GM08714 (cell line): ENCODE results near the gene FBLN7.
"Not testable (repeated sequence)": the region's sequence is repeated elsewhere in the genome, so short reads cannot be mapped to it uniquely, and the experiment has no call there.

Experiments
- H3K4me3 ChIP-seq: fragments of 200-500 bp; sonication (Bioruptor generic); 2 replicates; pipeline ENCODE4 v1.5.1; 2014; ENCODE audit warnings: mild to moderate bottlenecking, low read length, inconsistent platforms
- ZNF274 ChIP-seq: IDR thresholded peaks from 2 replicates; pipeline ENCODE4 v1.6.1; 2012; ENCODE audit warnings: mild to moderate bottlenecking, low read depth, low read length

FBLN7 gene

DNA sequence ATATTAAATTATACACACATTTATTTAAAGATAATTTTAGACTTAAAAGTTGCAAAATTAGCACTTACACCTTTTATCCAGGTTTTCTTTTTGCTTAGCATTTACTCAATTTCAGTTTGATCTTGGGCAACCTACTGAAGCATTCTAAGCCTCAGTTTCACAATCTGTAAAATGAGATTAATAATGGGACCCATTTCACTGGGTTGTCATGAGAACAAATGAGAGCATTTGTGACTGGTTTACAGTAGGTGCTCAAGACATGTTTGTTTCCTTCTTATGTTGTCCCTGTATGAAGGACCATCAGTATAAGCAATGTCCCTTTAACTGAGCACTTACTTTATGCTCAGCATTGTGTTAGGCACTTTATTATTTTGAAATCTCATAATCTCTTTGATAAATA is 4.8 kb upstream of the FBLN7 start:
- no peak for TF ChIP-seq ZNF274
- no peak overlapping the region for H3K4me3 ChIP-seq

DNA sequence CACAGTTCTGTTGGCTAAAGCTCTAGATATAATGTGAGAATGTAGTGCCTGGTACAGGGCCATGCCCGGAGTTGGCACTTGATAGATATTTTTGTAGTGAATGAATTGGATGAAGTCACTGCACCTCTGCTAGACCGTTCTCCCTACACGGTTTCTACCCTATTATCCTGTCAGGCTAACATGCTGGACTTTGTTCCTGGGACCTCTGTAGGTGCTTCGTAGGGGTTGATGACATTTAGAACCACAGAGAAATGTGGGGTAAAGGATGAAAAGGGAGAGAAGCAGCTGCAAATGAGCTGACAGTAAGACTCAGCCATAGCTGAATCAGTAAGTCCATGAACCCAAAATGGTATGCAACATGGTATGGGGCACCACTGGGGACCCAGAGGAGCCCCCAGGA is 4.1 kb upstream of the FBLN7 start:
- no peak overlapping the region for H3K4me3 ChIP-seq
- no peak for TF ChIP-seq ZNF274

DNA sequence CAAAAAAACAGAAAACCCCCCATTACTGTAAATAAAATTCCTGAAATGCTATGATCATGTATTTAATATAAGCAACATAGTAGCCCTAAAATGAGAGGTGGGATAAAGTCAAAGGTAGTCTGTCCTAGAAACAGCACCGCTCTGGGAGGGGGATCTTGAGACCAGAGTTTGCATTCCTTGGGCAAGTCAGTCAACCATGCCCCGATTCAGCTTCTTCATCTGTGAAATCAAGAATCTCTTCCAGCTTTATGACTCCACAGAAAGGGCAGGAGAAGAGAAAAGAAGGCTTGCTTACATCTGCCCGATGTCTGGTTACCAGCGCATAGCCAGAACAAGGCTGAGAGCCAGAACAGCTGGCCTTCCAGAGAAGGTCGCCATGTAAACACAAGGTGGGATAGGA is 2.1 kb upstream of the FBLN7 start:
- TF ChIP-seq ZNF274, result no peak
- no peak overlapping the region for H3K4me3 ChIP-seq

DNA sequence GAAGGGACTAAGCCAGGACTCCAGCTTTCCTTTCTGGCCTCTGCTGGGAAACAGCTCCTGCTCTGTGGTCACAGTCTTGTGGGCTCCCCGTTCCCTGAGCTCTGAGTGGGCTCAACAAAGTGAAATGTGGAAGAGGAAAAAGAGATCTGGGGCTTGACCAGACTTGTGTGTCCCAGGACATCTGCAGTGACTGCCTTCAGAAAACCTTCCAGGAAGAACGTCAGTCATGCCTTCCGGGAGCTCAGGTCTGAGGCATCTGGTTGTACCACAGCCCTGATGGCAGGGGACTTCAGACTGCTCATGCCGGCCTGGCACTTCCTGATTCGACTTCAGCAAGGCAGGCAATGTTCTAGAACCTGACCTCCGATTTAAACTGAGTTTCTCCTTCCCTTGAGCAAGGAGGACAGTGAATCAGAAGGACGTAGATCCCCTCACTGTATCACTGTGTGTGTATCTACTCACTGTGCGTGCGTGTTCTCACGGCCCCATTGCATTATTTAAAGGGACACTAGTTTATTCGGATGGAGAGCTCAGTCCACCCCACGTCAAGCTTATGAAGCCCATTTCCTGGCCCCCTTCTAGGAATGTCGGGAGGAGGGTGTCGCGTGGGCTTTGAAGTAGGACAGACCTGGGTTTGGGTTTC is 548 bp upstream of the FBLN7 start:
- H3K4me3 ChIP-seq, result peak overlapping the region; percentile 25; the same call in 1 of the 2 replicates
- TF ChIP-seq ZNF274, result no peak

DNA sequence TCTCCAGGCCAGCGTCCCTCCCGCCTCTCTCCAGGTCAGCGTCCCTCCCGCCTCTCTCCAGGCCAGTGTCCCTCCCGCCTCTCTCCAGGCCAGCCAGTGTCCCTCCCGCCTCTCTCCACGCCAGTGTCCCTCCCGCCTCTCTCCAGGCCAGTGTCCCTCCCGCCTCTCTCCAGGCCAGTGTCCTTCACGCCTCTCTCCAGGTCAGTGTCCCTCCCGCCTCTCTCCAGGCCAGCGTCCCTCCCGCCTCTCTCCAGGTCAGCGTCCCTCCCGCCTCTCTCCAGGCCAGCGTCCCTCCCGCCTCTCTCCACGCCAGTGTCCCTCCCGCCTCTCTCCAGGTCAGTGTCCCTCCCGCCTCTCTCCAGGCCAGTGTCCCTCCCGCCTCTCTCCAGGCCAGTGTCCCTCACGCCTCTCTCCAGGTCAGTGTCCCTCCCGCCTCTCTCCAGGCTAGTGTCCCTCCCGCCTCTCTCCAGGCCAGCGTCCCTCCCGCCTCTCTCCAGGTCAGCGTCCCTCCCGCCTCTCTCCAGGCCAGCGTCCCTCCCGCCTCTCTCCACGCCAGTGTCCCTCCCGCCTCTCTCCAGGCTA is 939 bp downstream of the FBLN7 start:
- not testable (repeated sequence) for H3K4me3 ChIP-seq

DNA sequence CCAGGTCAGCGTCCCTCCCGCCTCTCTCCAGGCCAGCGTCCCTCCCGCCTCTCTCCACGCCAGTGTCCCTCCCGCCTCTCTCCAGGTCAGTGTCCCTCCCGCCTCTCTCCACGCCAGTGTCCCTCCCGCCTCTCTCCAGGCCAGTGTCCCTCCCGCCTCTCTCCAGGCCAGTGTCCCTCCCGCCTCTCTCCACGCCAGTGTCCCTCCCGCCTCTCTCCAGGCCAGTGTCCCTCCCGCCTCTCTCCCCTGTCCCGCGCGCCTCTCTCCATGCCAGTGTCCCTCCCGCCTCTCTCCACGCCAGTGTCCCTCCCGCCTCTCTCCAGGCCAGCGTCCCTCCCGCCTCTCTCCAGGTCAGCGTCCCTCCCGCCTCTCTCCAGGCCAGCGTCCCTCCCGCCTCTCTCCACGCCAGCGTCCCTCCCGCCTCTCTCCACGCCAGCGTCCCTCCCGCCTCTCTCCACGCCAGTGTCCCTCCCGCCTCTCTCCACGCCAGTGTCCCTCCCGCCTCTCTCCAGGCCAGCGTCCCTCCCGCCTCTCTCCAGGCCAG is 1.5 kb downstream of the FBLN7 start:
- not testable (repeated sequence) for H3K4me3 ChIP-seq

DNA sequence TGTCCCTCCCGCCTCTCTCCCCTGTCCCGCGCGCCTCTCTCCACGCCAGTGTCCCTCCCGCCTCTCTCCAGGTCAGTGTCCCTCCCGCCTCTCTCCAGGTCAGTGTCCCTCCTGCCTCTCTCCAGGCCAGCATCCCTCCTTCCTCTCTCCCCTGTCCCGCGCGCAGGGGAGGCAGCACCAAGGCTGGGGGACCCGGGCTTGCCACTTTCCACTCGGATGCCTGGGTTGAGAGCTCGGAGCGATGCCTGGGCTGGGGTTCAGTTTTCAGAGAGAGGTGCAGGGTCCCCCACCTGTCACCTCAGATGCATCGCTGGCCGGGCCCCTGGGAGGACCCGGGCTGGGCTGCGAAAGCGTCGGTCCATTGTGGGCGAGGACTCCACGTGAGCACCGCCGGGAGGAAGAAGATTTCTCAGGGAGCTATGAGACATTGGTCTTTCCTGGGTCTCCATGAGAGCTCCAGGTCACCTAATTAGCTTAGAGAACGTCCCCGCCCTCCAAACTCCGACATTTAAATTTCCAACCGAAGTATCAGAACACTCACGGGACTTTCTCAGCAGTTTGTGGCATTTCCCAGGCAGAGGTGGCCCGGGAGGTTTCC is 2.1 kb downstream of the FBLN7 start:
- no peak overlapping the region for H3K4me3 ChIP-seq
- no peak for TF ChIP-seq ZNF274

DNA sequence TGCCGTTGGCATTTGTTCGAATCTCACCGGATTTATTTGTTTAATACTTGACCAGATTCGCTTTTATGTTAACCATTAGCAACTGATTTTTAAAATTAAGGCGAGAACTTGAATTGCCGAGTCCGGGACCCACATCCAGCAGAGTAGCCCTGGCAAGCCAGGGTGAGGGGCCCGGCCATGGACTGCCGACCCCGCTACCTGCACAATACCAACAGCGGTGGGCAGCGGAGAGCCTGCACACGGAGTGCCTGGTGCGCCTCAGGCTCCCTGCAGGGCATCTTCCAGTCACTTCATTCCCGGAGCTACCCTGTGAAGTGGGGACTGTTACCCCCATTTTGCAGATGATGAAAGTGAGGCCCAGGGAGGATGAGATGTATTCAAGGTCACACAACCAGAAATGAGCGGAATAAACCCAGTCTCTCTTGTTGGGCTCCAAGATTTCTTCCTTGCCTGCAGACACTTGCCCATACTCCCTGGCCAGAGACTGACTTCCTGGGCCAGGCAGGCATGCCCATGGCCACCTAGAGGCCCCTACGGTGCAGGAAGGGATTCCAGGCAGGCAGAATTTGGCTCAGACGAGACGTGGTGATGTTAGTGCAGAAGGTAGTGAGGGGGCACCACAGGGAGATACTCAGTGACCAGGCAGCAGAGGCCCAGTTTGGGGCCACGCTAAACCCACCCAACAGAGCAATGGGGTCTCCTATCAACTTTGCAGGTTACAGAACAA is 2.9 kb downstream of the FBLN7 start:
- no peak overlapping the region for H3K4me3 ChIP-seq
- no peak for TF ChIP-seq ZNF274

DNA sequence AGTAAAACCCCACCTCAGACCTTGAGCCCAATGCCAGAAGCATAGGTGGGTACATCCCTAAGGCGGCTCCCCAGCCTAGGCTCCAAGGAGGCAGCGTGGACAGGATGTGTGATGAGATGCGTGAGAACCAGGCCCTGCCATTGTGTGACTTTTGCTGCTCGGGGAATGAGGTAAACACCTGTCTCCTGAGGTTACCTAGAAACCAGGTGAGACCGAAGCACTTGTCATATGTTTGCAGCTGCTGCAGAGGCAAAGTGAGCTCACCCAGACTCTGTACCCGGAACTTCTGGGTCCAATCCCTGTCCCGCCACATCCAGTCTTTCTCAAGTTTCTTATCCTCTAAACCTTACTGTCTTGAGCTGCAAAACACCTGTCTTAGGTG is 3.4 kb downstream of the FBLN7 start:
- no peak overlapping the region for H3K4me3 ChIP-seq
- TF ChIP-seq ZNF274, result no peak

DNA sequence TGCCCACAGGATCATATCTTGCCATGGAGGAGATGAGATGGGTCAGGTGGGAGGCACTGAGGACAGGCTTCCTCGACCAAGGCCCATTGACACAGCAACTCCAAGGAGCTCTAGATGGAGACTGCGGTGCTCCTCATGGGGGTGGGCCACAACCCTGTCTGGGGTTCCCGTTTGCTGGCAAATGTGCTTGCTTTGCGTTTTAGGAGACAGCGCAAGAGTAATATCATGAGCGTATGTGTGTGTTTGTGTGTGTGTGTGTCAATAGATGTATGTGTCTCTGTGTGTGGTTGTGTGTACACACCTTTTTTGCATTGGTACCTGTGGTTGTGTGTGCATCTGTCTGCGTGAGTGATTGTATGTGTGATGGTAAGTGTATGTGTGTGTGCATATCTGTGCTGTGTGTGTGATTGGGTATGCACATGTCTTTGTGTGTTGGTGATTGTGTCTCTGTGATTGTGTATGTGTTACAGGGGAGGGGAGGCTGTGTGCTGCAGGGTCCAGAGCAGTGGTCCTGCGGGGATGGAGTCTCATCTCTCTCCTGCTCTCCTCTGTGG is 4.4 kb downstream of the FBLN7 start:
- no peak for TF ChIP-seq ZNF274

DNA sequence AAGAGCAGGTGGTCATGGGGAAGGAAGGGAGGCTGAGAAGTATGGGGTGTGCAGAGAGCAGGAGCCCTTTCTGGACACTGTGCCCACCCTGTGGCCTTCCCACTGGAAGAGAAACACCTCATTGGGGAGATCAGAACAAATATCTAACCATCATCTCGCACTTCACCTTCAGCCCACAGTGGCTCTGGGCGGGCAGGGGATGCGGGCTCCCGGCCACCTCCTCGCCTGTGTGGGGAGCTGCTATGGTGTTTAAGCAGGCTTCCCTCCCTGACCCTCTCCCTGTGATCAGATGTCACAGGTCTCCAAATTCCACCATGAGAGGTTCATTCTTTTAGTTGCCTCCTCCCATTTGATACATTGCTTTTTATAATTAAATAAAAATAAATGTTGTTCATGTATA is 5.0 kb downstream of the FBLN7 start:
- no peak for TF ChIP-seq ZNF274
- no peak overlapping the region for H3K4me3 ChIP-seq

More for the DNA sequence above, 4.4 kb downstream of the FBLN7 start:
- no peak overlapping the region for H3K4me3 ChIP-seq

DNA sequence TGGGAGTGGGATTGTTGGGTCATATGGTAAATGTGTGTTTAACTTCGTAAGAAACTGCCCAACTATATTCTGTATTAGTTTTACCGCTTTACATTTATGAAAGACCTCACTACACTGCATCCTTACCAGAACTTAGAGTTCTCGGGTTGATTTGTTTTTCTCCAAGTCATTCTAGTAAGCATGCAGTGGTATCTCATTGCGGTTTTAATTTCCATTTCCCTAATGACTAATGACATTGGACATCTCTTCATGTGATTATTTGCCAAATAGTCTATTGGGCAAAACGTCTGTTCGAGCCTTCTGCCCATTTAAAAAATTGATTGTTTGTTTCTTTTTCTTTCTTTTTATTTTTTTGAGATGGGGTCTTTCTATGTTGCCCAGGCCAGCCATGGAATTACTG is 6.8 kb downstream of the FBLN7 start:
- H3K4me3 ChIP-seq, result no peak overlapping the region
- no peak for TF ChIP-seq ZNF274

DNA sequence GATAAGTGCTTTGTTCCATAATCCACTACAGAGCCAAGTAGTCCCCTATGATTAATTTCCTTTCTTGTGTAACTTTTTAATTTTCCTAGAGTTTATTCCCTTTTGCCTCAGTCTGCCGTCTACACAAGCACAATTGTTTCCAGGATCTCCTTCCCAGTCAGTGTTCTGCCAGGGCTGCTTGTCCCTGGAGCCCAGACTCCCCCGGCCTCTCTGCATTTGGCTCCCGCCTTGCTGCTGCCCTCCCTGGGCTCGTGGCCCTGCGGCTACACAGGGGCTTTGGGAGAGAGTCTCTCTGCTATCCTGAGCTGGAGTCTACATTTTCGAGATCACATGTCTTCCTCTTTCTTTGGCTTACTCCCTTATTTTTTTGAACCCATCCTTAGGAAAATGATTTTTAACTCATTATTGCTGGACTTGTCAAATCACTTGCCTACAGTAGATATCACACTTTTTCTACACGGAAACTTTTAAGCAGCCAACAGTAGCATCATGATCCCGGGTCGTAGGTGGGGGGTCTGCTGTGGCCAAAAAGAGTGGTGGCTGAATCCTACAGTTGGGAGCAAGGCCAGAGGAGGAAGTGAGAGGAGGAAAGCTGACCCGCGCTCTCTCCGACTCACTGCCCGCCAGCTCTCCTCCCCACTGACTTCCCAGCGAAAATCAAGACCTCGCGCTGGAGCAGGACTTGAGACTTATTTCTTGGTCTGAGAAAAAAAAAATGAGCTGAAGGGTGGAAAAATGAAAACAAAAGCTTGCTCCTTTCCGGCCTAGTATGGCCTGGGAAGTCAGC is 9.4 kb downstream of the FBLN7 start:
- no peak overlapping the region for H3K4me3 ChIP-seq
- no peak for TF ChIP-seq ZNF274

DNA sequence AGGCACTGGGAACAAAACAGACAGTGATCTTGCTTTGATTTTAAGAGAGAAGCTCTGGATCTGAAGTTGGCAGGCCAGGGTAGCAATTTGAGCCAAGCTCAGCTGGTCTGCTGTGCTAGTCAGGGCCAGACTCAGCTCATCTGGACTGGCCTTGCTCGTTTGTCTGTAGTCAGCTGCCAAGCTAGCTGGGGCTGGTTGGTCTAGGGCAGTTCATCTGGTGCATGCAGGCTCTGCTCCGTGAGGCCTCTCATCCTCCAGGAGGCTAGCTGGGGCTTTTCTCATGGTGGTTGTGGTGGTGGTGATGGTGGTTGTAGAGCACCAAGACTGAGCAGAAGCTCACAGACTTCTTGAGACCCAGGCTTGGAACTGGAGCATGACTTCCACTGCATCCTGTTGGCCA is 10.3 kb downstream of the FBLN7 start:
- no peak for TF ChIP-seq ZNF274
- no peak overlapping the region for H3K4me3 ChIP-seq
